Panc1 (cell line): ENCODE results near the gene PITX1. TPM values are rescaled to one million over a fixed set of nuclear protein-coding genes. Genes with fewer than 3 reads are reported as not detected.
"Not testable (repeated sequence)": the region's sequence is repeated elsewhere in the genome, so short reads cannot be mapped to it uniquely, and the experiment has no call there.

ENCODE experiments used
- ATAC-seq: fragments of 200-7000 bp; cut with Tn5 transposase; 2 replicates; pipeline ENCODE4 v1.9.1; 2020; ENCODE audit warnings: mild to moderate bottlenecking, moderate library complexity
- Bru-seq: library from RNA; stranded (reverse); fragments of 400-500 nt; gene quantifications from one replicate; lab custom pipeline; 2021; lab: Mats Ljungman, UMichigan
- BruChase-seq, 2 experiments: library from RNA; stranded (reverse); fragments of 400-500 nt; gene quantifications; one replicate each; lab custom pipeline; 2021; lab: Mats Ljungman, UMichigan
- BruUV-seq: library from RNA; stranded (reverse); fragments of 400-500 nt; replicated peaks from 2 replicates; lab custom pipeline; 2021; lab: Mats Ljungman, UMichigan
- CTCF ChIA-PET: fragments of 300-600 bp; sonication (Branson Sonifier 250); formaldehyde crosslinking; loops from one replicate; lab custom pipeline; 2022; ENCODE audit warnings: antibody characterized with exemption; lab: Charles Lee
- POLR2A ChIA-PET: fragments of 300-600 bp; sonication (Branson Sonifier 250); formaldehyde crosslinking; loops from one replicate; lab custom pipeline; 2022; ENCODE audit warnings: antibody characterized with exemption; lab: Charles Lee
- DNase-seq: peaks from one replicate; pipeline ENCODE4 v3.0.0-alpha.2; 2010; ENCODE audit warnings: low read depth, low spot score
- H3K27ac ChIP-seq: 2 replicates; pipeline ENCODE4 v1.5.1; 2011; ENCODE audit warnings: mild to moderate bottlenecking, low read length, inconsistent platforms
- H3K27me3 ChIP-seq: fragments of 200-500 bp; sonication (Bioruptor generic); 2 replicates; pipeline ENCODE4 v1.6.0; 2014; ENCODE audit warnings: low read length, inconsistent platforms; ENCODE audit not compliant: control insufficient read depth, insufficient read depth
- H3K36me3 ChIP-seq: fragments of 200-500 bp; sonication (Bioruptor generic); 2 replicates; pipeline ENCODE4 v1.5.1; 2014; ENCODE audit warnings: inconsistent platforms, mild to moderate bottlenecking, low read length, moderate library complexity; ENCODE audit not compliant: control insufficient read depth, insufficient read depth
- H3K4me1 ChIP-seq: 2 replicates; pipeline ENCODE4 v1.5.1; 2011; ENCODE audit warnings: inconsistent platforms, mild to moderate bottlenecking, low read length, moderate library complexity; ENCODE audit not compliant: control insufficient read depth, insufficient read depth
- H3K4me3 ChIP-seq, 2 experiments: 2 replicates each; pipeline ENCODE4 v1.5.1; 2011 to 2012; ENCODE audit warnings: low read depth in 2 of 2, low read length in 2 of 2, mild to moderate bottlenecking in 2 of 2, inconsistent platforms in 1 of 2, moderate library complexity in 1 of 2
- H3K9me3 ChIP-seq: fragments of 200-500 bp; sonication (Bioruptor generic); 2 replicates; pipeline ENCODE4 v1.5.1; 2014; ENCODE audit warnings: low read depth, mild to moderate bottlenecking, inconsistent platforms, low read length, moderate library complexity; ENCODE audit not compliant: control insufficient read depth, insufficient read depth
- POLR2AphosphoS5 ChIP-seq: IDR thresholded peaks from 2 replicates; pipeline ENCODE4 v1.6.1; 2012; ENCODE audit warnings: mild to moderate bottlenecking, low read depth, low read length, moderate library complexity
- SIN3A ChIP-seq: IDR thresholded peaks from 2 replicates; pipeline ENCODE4 v1.6.1; 2012; ENCODE audit warnings: low read depth, mild to moderate bottlenecking, low read length, moderate library complexity, borderline replicate concordance; ENCODE audit not compliant: insufficient read depth
- TCF7L2 ChIP-seq: IDR thresholded peaks from 2 replicates; pipeline ENCODE4 v1.6.1; 2011; ENCODE audit warnings: mild to moderate bottlenecking, low read depth, low read length, inconsistent platforms
- in situ Hi-C: cut with HindIII; loops from 2 replicates; pipeline ENCODE4 v1.10.0; 2016; ENCODE audit warnings: low sequenced_read_pairs, low pct_unique_long_range_greater_than_20kb
- intact Hi-C: fragments of 100-400 bp; cut with micrococcal nuclease; formaldehyde crosslinking; loops from one replicate; pipeline ENCODE4 v1.10.0; 2022; ENCODE audit not compliant: unreplicated experiment
- long read RNA-seq: library from polyadenylated mRNA; unstranded; transcript quantifications from one replicate; pipeline ENCODE4 v2.0.0, GENCODE V29; 2021; ENCODE audit not compliant: unreplicated experiment
- polyA plus RNA-seq: library from polyadenylated mRNA; unstranded; fragments of >200 nt; gene quantifications from one replicate; pipeline ENCODE4 v1.2.1, GENCODE V29; 2012; ENCODE audit warnings: missing spikeins; ENCODE audit not compliant: insufficient read length
- total RNA-seq: library from RNA; stranded (reverse); gene quantifications from one replicate; pipeline ENCODE4 v1.2.1, GENCODE V29; 2021; ENCODE audit not compliant: unreplicated experiment
- TF ChIP-seq, protein P1 (sequence below): fragments of 450-650 bp; IDR thresholded peaks from 2 replicates; pipeline ENCODE4 v1.5.1; 2017; ENCODE audit warnings: mild to moderate bottlenecking
- TF ChIP-seq, protein P2 (sequence below), 2 experiments: IDR thresholded peaks; 2 replicates each; pipeline ENCODE4 v1.6.1; 2011 to 2012; ENCODE audit warnings: low read depth in 2 of 2, control low read depth in 1 of 2, low read length in 1 of 2, mild to moderate bottlenecking in 1 of 2, moderate library complexity in 1 of 2; ENCODE audit not compliant: insufficient read depth in 1 of 2

The PITX1 gene
- total RNA-seq (41.5 TPM), Bru-seq, nascent RNA (percentile 64 among the genes with signal in this experiment), BruChase-seq, experiment 1, labeled RNA remaining after a 2-hour chase (percentile 66 among the genes with signal in this experiment), BruChase-seq, experiment 2, labeled RNA remaining after a 6-hour chase (percentile 75 among the genes with signal in this experiment)
- 72.4 TPM for polyA plus RNA-seq
- long read RNA-seq, transcript PITX1-201 (3 exons, 2,406 nt) = major isoform, 92 of 110 reads
- long read RNA-seq, transcript PITX1-204 (2 exons, 770 nt) = minor isoform, 7 of 110 reads
- long read RNA-seq, partial matches to known transcripts = 5 of 110 reads
- long read RNA-seq, other reads (novel, unspliced or antisense) = 6 of 110 reads

DNA sequence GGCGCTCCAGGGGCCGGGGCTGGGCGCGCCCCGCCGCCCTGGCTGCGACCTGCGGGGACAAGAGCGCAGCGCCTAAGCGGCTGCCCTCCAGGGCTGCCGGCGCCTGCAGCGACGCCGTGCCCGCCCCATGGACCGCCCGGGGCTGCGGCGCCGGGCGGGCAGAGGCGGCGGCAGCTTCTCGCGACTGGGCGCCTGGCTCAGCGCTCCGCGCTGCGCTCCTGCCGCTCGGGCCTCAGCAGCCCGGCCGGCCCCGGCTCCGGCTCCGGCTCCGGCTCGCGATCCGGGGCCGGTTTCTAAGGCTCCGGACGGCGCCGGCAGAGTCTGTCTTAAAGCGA, at the start of gene PITX1:
PITX1 (minus strand) TSS at position 328 of the 335 bp plus-strand sequence. CDS start 347 bp downstream, outside the sequence.
- no TSS peak for BruUV-seq
- DNase-seq (no peak), ATAC-seq (peak; percentile 29)
- Histone ChIP-seq H3K4me1 (peaks cover 24% of the 10 kb centered on the region), H3K27ac (peak within 1 kb of the TSS; percentile 92), H3K27me3 (no peaks in the 10 kb centered on the region), H3K4me3 (peak within 1 kb of the TSS; percentile 76 to 96), H3K36me3 (peaks cover 4% of the 10 kb centered on the region; the same call in 1 of the 2 replicates), H3K9me3 (no peaks in the 10 kb centered on the region)
- POLR2A ChIA-PET = no interaction called here
- in situ Hi-C loops (no loop called here), intact Hi-C loops (loop anchor here (5.0 kb wide), 1 partner anchor 158 kb away; no protein-coding TSS in a partner anchor)
- CTCF ChIA-PET = no interaction called here
- 0 out of 2 replicates have a peak, but pooled peaks have one; percentile 6 for TF ChIP-seq SIN3A
- no peak; the same call in 1 of the 2 replicates for TF ChIP-seq POLR2AphosphoS5

DNA sequence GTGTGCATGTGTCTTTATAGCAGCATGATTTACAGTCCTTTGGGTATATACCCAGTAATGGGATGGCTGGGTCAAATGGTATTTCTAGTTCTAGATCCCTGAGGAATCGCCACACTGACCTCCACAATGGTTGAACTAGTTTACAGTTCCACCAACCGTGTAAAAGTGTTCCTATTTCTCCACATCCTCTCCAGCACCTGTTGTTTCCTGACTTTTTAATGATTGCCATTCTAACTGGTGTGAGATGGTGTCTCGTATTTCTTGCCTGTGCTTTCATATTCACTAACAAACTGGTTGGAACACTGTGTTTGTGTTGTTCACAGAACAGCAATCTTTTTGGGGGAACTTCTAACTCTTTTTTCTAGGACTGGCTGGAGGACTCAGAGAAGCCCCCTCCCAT, 49.3 kb upstream of the PITX1 start:
- H3K27ac ChIP-seq, H3K9me3 ChIP-seq, CTCF ChIA-PET, H3K4me3 ChIP-seq, H3K27me3 ChIP-seq, intact Hi-C loops, POLR2A ChIA-PET, ATAC-seq, in situ Hi-C loops, DNase-seq, BruUV-seq, H3K4me1 ChIP-seq, H3K36me3 ChIP-seq: not testable (repeated sequence)

DNA sequence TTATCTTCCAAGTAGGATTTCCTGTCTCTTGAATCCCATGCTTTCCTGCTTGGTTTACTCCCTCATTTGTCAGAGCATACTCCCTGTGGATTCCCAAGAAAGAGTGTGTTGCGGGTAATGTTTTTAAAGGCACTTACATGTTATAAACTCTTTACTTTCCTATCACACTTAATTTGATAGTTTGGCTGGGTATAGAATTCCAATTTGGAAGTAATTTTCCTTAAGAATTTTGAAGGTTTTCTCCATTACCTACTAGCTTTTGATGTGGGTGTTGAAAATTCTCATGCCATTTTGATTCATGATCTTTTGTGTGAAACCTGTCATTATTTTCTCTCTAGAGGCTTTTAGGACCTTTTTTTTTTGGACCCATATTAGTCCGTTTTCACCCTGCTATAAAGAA, 47.2 kb upstream of the PITX1 start:
- ATAC-seq (no peak), DNase-seq (no peak)
- H3K36me3 ChIP-seq = no peaks in the 10 kb centered on the region
- ChIA-PET CTCF (no interaction called here), POLR2A (no interaction called here)
- H3K9me3 ChIP-seq = no peaks in the 10 kb centered on the region; the same call in 1 of the 2 replicates
- intact Hi-C loops = no loop called here
- no TSS peak for BruUV-seq
- TF ChIP-seq SIN3A = no peak
- no peak for TF ChIP-seq TCF7L2
- H3K4me3 ChIP-seq = no peak overlapping the region
- in situ Hi-C loops = no loop called here
- H3K27me3 ChIP-seq = no peaks in the 10 kb centered on the region
- no peaks in the 10 kb centered on the region for H3K4me1 ChIP-seq
- H3K27ac ChIP-seq = no peak overlapping the region

DNA sequence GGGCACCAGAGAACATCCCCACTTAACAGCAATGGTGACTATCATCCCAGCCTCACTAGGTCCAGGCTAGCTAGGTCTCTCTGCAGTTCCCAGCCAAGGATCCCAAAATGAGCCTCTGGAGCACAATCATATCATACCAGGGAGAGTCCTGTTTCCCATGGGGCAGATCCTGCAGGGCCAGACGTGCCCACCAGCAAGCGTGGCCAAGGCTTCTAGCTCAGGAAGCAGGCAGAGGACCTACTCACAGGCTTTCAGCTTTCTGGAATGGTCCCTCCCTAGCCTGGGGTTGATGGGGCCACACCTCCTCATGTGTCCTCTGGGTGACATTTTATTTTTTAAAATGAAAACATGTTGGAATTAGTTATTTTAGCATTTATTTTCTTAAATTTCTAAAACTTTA, 45.7 kb upstream of the PITX1 start:
- Histone ChIP-seq H3K4me3 (no peak overlapping the region), H3K27me3 (no peaks in the 10 kb centered on the region), H3K9me3 (no peaks in the 10 kb centered on the region; the same call in 1 of the 2 replicates), H3K27ac (no peak overlapping the region), H3K36me3 (no peaks in the 10 kb centered on the region), H3K4me1 (no peaks in the 10 kb centered on the region)
- in situ Hi-C loops = no loop called here
- intact Hi-C loops = no loop called here
- no TSS peak for BruUV-seq
- POLR2A ChIA-PET = no interaction called here
- ATAC-seq (no peak), DNase-seq (no peak)
- TF ChIP-seq SIN3A (no peak), POLR2AphosphoS5 (no peak), TCF7L2 (no peak)
- TF ChIP-seq, protein P1, sequence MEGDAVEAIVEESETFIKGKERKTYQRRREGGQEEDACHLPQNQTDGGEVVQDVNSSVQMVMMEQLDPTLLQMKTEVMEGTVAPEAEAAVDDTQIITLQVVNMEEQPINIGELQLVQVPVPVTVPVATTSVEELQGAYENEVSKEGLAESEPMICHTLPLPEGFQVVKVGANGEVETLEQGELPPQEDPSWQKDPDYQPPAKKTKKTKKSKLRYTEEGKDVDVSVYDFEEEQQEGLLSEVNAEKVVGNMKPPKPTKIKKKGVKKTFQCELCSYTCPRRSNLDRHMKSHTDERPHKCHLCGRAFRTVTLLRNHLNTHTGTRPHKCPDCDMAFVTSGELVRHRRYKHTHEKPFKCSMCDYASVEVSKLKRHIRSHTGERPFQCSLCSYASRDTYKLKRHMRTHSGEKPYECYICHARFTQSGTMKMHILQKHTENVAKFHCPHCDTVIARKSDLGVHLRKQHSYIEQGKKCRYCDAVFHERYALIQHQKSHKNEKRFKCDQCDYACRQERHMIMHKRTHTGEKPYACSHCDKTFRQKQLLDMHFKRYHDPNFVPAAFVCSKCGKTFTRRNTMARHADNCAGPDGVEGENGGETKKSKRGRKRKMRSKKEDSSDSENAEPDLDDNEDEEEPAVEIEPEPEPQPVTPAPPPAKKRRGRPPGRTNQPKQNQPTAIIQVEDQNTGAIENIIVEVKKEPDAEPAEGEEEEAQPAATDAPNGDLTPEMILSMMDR = no peak
- TF ChIP-seq, protein P2, sequence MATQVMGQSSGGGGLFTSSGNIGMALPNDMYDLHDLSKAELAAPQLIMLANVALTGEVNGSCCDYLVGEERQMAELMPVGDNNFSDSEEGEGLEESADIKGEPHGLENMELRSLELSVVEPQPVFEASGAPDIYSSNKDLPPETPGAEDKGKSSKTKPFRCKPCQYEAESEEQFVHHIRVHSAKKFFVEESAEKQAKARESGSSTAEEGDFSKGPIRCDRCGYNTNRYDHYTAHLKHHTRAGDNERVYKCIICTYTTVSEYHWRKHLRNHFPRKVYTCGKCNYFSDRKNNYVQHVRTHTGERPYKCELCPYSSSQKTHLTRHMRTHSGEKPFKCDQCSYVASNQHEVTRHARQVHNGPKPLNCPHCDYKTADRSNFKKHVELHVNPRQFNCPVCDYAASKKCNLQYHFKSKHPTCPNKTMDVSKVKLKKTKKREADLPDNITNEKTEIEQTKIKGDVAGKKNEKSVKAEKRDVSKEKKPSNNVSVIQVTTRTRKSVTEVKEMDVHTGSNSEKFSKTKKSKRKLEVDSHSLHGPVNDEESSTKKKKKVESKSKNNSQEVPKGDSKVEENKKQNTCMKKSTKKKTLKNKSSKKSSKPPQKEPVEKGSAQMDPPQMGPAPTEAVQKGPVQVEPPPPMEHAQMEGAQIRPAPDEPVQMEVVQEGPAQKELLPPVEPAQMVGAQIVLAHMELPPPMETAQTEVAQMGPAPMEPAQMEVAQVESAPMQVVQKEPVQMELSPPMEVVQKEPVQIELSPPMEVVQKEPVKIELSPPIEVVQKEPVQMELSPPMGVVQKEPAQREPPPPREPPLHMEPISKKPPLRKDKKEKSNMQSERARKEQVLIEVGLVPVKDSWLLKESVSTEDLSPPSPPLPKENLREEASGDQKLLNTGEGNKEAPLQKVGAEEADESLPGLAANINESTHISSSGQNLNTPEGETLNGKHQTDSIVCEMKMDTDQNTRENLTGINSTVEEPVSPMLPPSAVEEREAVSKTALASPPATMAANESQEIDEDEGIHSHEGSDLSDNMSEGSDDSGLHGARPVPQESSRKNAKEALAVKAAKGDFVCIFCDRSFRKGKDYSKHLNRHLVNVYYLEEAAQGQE (IDR thresholded peaks at IDR 0.05; ENCODE audit: insufficient read depth in 1 of 2, low read depth in 2 of 2, low read length in 1 of 2) = no peak
- CTCF ChIA-PET = no interaction called here
